Right atrium auricular region (tissue), 2 donors: Measurements from ENCODE around the gene SMG1. TPM values are rescaled to one million over a fixed set of nuclear protein-coding genes. Genes with fewer than 3 reads are reported as not detected.
"Not testable (repeated sequence)": the region's sequence is repeated elsewhere in the genome, so short reads cannot be mapped to it uniquely, and the experiment has no call there.

Experiments
- DNase-seq: peaks from one replicate; pipeline ENCODE4 v3.0.0-alpha.2; 2019; ENCODE audit warnings: low spot score
- H3K27ac ChIP-seq, 2 donors: fragments of 200-600 bp; sonication (generic); 1 replicate in 1 of 2; 2 replicates in 1 of 2; pipeline ENCODE4 v1.5.1; 2016 to 2019
- H3K27me3 ChIP-seq, 2 donors: fragments of 200-600 bp; sonication (generic); one replicate each; pipeline versions ENCODE4 v1.5.1 to v1.6.0; 2017 to 2019
- H3K36me3 ChIP-seq: fragments of 200-600 bp; sonication (generic); one replicate; pipeline ENCODE4 v1.5.1; 2016
- H3K4me1 ChIP-seq, 2 donors: fragments of 200-600 bp; sonication (generic); one replicate each; pipeline versions ENCODE4 v1.5.1 to v1.6.0; 2017 to 2019
- H3K4me3 ChIP-seq, 2 donors: fragments of 200-600 bp; sonication (generic); 1 replicate in 1 of 2; 2 replicates in 1 of 2; pipeline ENCODE4 v1.5.1; 2017 to 2019; ENCODE audit warnings: mild to moderate bottlenecking in 1 of 2, moderate library complexity in 1 of 2
- H3K9me3 ChIP-seq, 2 donors: fragments of 200-600 bp; sonication (generic); one replicate each; pipeline ENCODE4 v1.5.1; 2019
- CTCF ChIP-seq, 2 donors: fragments of 200-600 bp; sonication (generic); IDR thresholded peaks; one replicate each; pipeline ENCODE4 v1.5.1; 2019; ENCODE audit warnings: antibody characterized with exemption in 2 of 2
- total RNA-seq, 2 donors: library from RNA; depleted of rRNA; stranded (reverse); fragments of >200 nt; gene quantifications; one replicate each; pipeline ENCODE4 v1.1.0, GENCODE V29; 2016

The SMG1 gene
- total RNA-seq, 2 donors from 2014 or later: 35.9 to 49.6 TPM

- not testable (repeated sequence) for DNase-seq, H3K27me3 ChIP-seq
Observed at GRCh38 chr16:18772171-18772570, 154.0 kb downstream of the SMG1 start.

DNA sequence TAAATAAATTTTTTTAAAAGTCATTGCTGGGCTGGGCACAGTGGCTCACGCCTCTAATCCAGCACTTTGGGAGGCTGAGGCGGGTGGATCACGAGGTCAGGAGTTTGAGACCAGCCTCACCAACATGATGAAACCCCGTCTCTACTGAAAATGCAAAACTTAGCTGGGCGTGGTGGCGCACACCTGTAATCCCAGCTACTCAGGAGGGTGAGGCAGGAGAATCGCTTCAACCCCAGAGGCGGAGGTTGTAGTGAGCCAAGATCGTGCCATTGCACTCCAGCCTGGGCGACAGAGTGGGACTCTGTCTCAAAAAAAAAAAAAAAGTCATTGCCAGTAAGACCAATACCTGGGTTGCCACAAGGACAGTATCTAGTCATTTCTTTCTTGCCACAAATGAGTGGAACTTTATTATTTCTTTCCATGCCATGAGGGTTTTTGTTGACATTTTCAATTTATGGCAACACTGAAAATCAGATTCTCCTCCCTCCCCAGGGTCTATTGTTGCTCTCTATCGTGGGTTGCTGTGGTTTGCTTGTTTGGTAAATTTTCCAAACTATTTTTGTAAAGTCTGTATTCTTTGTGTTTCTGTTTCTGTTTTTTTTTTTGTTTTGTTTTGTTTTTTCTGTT is 155.8 kb downstream of the SMG1 start:
- H3K9me3 ChIP-seq, H3K4me3 ChIP-seq, H3K36me3 ChIP-seq, H3K4me1 ChIP-seq, H3K27me3 ChIP-seq, DNase-seq, H3K27ac ChIP-seq: not testable (repeated sequence)

More at GRCh38 chr16:18772171-18772570, 154.0 kb downstream of the SMG1 start:
- H3K4me1 ChIP-seq, H3K4me3 ChIP-seq, H3K9me3 ChIP-seq, H3K36me3 ChIP-seq, H3K27ac ChIP-seq: not testable (repeated sequence)

- H3K4me3 ChIP-seq, H3K27me3 ChIP-seq, H3K4me1 ChIP-seq, H3K9me3 ChIP-seq, H3K36me3 ChIP-seq, DNase-seq, H3K27ac ChIP-seq: not testable (repeated sequence)
Observed at GRCh38 chr16:18767217-18767616, 159.0 kb downstream of the SMG1 start.

DNA sequence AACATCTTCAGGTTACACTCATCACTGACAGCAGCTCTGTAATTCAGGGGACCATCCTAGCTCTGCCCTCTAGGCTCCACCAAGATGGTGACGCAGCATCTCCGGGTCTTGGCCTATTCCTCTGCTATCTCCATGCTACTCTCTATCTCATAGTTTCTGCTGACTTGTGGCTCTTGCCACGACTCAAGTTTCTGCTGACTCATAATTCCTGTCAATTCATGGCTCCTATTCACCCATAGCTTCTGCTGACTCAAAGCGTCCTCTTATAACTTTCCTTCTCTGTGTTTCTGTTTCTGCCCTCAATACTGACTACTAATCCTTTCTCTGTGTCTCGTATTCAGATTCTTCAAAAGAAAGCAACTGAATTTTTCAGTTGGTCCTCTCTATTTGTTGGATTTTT is 163.5 kb downstream of the SMG1 start:
- not testable (repeated sequence) for H3K27me3 ChIP-seq, H3K36me3 ChIP-seq, H3K9me3 ChIP-seq, H3K27ac ChIP-seq, H3K4me3 ChIP-seq, DNase-seq, H3K4me1 ChIP-seq

DNA sequence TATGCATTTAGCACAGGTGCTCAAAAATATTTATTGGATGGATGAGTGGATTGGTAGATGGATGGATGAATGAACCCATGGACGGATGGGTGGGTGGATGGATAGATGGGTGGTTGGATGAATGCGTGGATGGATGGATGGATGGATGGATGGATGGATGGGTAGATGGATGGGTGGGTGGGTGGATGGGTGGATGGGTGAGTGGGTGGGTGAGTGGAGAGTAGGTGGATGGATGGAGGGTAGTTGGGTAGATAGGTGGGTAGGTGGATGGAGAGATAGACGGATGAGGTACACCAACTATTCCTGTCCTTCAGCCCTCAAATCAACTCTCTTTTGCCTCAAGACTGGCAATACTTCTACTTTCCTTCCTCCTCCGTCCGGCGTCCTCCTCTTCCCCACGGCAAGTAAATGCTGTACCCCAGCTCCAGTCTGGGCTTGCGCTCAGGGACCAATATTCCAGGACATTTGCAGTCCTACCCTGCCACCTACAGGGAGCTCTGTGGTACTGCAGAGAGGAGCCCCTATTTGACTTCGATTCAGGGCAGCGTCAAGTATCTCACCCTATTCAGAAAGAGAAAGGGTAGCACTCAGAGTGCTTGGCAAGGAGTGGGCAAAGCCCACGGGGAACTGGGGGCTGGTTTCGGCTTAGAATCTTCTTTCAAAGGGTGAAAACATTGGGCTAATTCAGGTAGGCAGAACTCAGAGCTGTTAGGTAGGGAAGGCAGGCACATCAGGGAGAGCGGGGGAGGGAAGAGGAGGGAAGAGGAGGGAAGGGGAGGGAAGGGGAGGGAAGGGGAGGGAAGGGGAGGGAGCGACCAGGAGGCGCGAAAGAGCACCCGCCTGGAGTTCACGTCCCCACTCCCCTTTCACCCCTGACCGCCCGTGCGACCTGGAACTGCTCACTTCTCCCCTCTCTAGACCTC is 166.3 kb downstream of the SMG1 start:
- H3K36me3 ChIP-seq, H3K4me3 ChIP-seq, H3K27me3 ChIP-seq, H3K9me3 ChIP-seq, H3K4me1 ChIP-seq, H3K27ac ChIP-seq: not testable (repeated sequence)
- peak; percentile 48 to 70 for TF ChIP-seq CTCF (IDR thresholded peaks at IDR 0.05)
- peak; percentile 75 for DNase-seq

DNA sequence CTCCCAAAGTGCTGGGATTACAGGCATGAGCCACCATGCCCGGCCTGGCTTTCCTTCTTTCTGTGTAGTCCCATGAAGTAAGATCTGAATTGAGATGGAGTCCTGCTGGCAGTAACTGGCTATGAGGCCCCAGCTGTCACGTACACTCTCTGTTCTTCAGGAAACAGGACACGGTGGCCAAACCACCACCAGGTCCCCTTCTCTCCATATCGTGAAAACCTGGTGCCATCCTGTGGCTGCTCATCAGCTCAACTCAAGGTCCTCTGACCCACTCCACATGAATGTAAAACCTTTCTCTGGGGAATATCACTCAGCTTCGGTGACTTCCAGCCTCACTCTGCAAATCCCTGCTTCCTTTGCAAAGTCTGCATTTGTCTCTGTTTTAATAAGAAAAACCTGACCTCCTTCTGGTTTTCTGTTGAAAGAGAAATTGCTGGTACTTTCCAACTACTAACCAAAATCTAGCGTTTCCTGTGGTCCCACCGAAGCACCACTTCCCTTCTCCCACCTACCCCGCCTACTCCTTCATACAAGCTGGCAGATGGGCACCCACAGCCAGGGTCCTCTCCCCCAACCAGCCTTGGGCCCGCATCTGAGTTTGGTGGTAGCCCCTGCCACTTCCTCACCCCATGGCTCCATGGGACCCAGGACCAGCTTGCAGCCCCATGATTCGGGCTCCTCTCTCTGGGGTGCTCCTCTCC is 168.1 kb downstream of the SMG1 start:
- not testable (repeated sequence) for H3K36me3 ChIP-seq, H3K4me1 ChIP-seq, H3K4me3 ChIP-seq, H3K27me3 ChIP-seq, H3K27ac ChIP-seq, DNase-seq, H3K9me3 ChIP-seq

DNA sequence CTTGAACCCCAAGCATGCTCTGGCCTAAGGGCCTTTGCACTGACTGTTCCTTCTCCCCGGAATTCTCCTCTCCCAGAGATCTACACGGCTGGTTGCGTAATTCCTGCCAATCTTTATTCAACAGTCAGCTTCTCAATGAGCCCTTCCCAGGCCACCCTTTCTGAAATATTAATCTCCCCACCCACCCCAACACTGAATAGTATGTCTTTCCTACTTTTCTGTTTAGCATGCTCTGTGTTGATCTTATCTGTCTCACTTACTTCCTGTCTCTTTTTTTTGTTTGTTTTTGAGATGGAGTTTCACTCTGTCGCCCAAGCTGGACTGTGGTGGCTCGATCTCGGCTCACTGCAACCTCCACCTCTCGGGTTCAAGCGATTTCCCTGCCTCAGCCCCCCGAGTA is 169.6 kb downstream of the SMG1 start:
- H3K4me1 ChIP-seq, H3K27me3 ChIP-seq, H3K36me3 ChIP-seq, H3K4me3 ChIP-seq, H3K27ac ChIP-seq, DNase-seq, H3K9me3 ChIP-seq: not testable (repeated sequence)

Other genes with a start within 250 kb of the SMG1 start
- gene RPS15A, start 136.1 kb downstream of the SMG1 start, total RNA-seq: 1,000 to 10,000 TPM in 1 of 2 donors, 100 to 1,000 TPM in 1; 982 to 1,579 TPM
- 10 to 100 TPM; 47.7 to 65.3 TPM for gene ARL6IP1, start 124.9 kb downstream of the SMG1 start, total RNA-seq
- gene TMC7, start 57.5 kb upstream of the SMG1 start, total RNA-seq: under 1 TPM; 0.56 to 0.63 TPM
- gene COQ7, start 141.2 kb upstream of the SMG1 start, total RNA-seq: 10 to 100 TPM; 19.6 to 27.3 TPM
- 10 to 100 TPM; 17.5 to 40.2 TPM for gene ITPRIPL2, start 187.6 kb upstream of the SMG1 start, total RNA-seq
- gene SYT17, start 241.8 kb upstream of the SMG1 start, total RNA-seq: 1 to 10 TPM in 1 of 2 donors, under 1 TPM in 1; 0.22 to 1.8 TPM